Measurements from ENCODE around the gene TAOK2. TPM values are rescaled to one million over a fixed set of nuclear protein-coding genes. Genes with fewer than 3 reads are reported as not detected.

TAOK2 gene
- total RNA-seq, 2 donors from 2014 or later: 43.8 to 97.4 TPM

- no peak for TF ChIP-seq CTCF (IDR thresholded peaks at IDR 0.05)
- TF ChIP-seq POLR2A (IDR thresholded peaks at IDR 0.05): no peak
- no peak for TF ChIP-seq POLR2AphosphoS5 (IDR thresholded peaks at IDR 0.05)
- no peaks in the 10 kb centered on the region for H3K36me3 ChIP-seq
- no peak for DNase-seq (ENCODE audit: low spot score)
- no peaks in the 10 kb centered on the region for H3K9me3 ChIP-seq
- intact Hi-C loops (cut with DNase I): loop anchor here (10.0 kb wide), 1 partner anchor 143 kb away; the partner anchor contains the start of gene MVP
- WGBS: 91% methylated on average over 4 of the region's 4 CpGs
- H3K27ac ChIP-seq: no peak overlapping the region
- no peak overlapping the region for H3K4me3 ChIP-seq
- no peaks in the 10 kb centered on the region for H3K27me3 ChIP-seq (replicated peaks; ENCODE audit: insufficient read depth)
- H3K4me1 ChIP-seq (replicated peaks): no peaks in the 10 kb centered on the region
Observed at GRCh38 chr16:29968205-29968604, 5.5 kb upstream of the TAOK2 start.

- Histone ChIP-seq H3K36me3 (no peaks in the 10 kb centered on the region), H3K9me3 (no peaks in the 10 kb centered on the region), H3K4me3 (no peak overlapping the region), H3K27ac (no peak overlapping the region), H3K27me3 (replicated peaks; ENCODE audit: insufficient read depth) (no peaks in the 10 kb centered on the region), H3K4me1 (replicated peaks) (peaks cover 10% of the 10 kb centered on the region)
- WGBS: 86% methylated on average over 8 of the region's 8 CpGs
- intact Hi-C loops (cut with DNase I): no loop called here
- TF ChIP-seq POLR2A (IDR thresholded peaks at IDR 0.05) (no peak), POLR2AphosphoS5 (IDR thresholded peaks at IDR 0.05) (no peak), CTCF (IDR thresholded peaks at IDR 0.05) (no peak)
- no peak for DNase-seq (ENCODE audit: low spot score)
Observed at GRCh38 chr16:29971304-29971703, 2.4 kb upstream of the TAOK2 start.

GRCh38 chr16:29972500-29972899 is 1.2 kb upstream of the TAOK2 start:
- no peak overlapping the region for H3K27ac ChIP-seq
- no peak for DNase-seq (ENCODE audit: low spot score)
- no peaks in the 10 kb centered on the region for H3K36me3 ChIP-seq
- H3K9me3 ChIP-seq: no peaks in the 10 kb centered on the region
- H3K4me1 ChIP-seq (replicated peaks): peaks cover 13% of the 10 kb centered on the region
- H3K4me3 ChIP-seq: no peak overlapping the region
- WGBS: 94% methylated on average over 1 of the region's 1 CpG
- TF ChIP-seq CTCF (IDR thresholded peaks at IDR 0.05) (no peak), POLR2AphosphoS5 (IDR thresholded peaks at IDR 0.05) (no peak), POLR2A (IDR thresholded peaks at IDR 0.05) (no peak)
- no peaks in the 10 kb centered on the region for H3K27me3 ChIP-seq (replicated peaks; ENCODE audit: insufficient read depth)
- intact Hi-C loops (cut with DNase I): no loop called here

- Histone ChIP-seq H3K27ac (peak overlapping the region; percentile 84 to 89), H3K36me3 (peaks cover 0 to 2% of the 10 kb centered on the region in 2 donors), H3K27me3 (replicated peaks; ENCODE audit: insufficient read depth) (no peaks in the 10 kb centered on the region), H3K9me3 (no peaks in the 10 kb centered on the region), H3K4me1 (replicated peaks) (peaks cover 13% of the 10 kb centered on the region), H3K4me3 (no peak overlapping the region)
- WGBS: 75% methylated on average over 6 of the region's 6 CpGs
- TF ChIP-seq POLR2A (IDR thresholded peaks at IDR 0.05): no peak
- TF ChIP-seq CTCF (IDR thresholded peaks at IDR 0.05): no peak
- TF ChIP-seq POLR2AphosphoS5 (IDR thresholded peaks at IDR 0.05): no peak
- intact Hi-C loops (cut with DNase I): no loop called here
- DNase-seq (ENCODE audit: low spot score): no peak
Observed at GRCh38 chr16:29972992-29973383, 680 bp upstream of the TAOK2 start.

GRCh38 chr16:29974291-29975133 is 844 bp downstream of the TAOK2 start:
- Histone ChIP-seq H3K36me3 (peaks cover 3 to 12% of the 10 kb centered on the region in 2 donors), H3K4me1 (replicated peaks) (peaks cover 13% of the 10 kb centered on the region), H3K4me3 (peak overlapping the region; percentile 82 to 93), H3K27ac (peak overlapping the region; percentile 84 to 89), H3K9me3 (no peaks in the 10 kb centered on the region), H3K27me3 (replicated peaks; ENCODE audit: insufficient read depth) (no peaks in the 10 kb centered on the region)
- intact Hi-C loops (cut with DNase I): no loop called here
- no peak for DNase-seq (ENCODE audit: low spot score)
- WGBS: 2% methylated on average over 31 of the region's 31 CpGs
- TF ChIP-seq POLR2AphosphoS5 (IDR thresholded peaks at IDR 0.05) (no peak), POLR2A (IDR thresholded peaks at IDR 0.05) (no peak), CTCF (IDR thresholded peaks at IDR 0.05) (no peak)
